ENCODE results near the gene GABBR2. TPM values are rescaled to one million over a fixed set of nuclear protein-coding genes. Genes with fewer than 3 reads are reported as not detected.

GABBR2 gene
- total RNA-seq, 1 experiment from 2014 or later: not detected

GRCh38 chr9:98712987-98713386 lies 4.3 kb upstream of the GABBR2 start:
- Mint-ChIP-seq H3K4me3 (ENCODE audit: unreplicated experiment) (no peak overlapping the region), H3K27ac (ENCODE audit: low read depth, unreplicated experiment) (no peak overlapping the region), H3K27me3 (ENCODE audit: insufficient read depth, unreplicated experiment) (peaks cover 51% of the 10 kb centered on the region), H3K36me3 (ENCODE audit: insufficient read depth, unreplicated experiment) (no peaks in the 10 kb centered on the region), H3K9me3 (ENCODE audit: unreplicated experiment) (no peaks in the 10 kb centered on the region), H3K4me1 (ENCODE audit: insufficient read depth, unreplicated experiment) (no peaks in the 10 kb centered on the region)
- no peak for DNase-seq (ENCODE audit: unreplicated experiment)
- no TSS peak for BruUV-seq (replicated peaks)
- intact Hi-C loops (cut with micrococcal nuclease): no loop called here
- ChIA-PET CTCF (interaction anchor here (0.6 kb wide), 1 partner anchor 678 kb away, joined by 3 read pairs; no protein-coding TSS in a partner anchor), POLR2A (no interaction called here)
- TF ChIP-seq, protein P1, sequence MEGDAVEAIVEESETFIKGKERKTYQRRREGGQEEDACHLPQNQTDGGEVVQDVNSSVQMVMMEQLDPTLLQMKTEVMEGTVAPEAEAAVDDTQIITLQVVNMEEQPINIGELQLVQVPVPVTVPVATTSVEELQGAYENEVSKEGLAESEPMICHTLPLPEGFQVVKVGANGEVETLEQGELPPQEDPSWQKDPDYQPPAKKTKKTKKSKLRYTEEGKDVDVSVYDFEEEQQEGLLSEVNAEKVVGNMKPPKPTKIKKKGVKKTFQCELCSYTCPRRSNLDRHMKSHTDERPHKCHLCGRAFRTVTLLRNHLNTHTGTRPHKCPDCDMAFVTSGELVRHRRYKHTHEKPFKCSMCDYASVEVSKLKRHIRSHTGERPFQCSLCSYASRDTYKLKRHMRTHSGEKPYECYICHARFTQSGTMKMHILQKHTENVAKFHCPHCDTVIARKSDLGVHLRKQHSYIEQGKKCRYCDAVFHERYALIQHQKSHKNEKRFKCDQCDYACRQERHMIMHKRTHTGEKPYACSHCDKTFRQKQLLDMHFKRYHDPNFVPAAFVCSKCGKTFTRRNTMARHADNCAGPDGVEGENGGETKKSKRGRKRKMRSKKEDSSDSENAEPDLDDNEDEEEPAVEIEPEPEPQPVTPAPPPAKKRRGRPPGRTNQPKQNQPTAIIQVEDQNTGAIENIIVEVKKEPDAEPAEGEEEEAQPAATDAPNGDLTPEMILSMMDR (IDR thresholded peaks at IDR 0.05; ENCODE audit: unreplicated experiment): no peak

DNA sequence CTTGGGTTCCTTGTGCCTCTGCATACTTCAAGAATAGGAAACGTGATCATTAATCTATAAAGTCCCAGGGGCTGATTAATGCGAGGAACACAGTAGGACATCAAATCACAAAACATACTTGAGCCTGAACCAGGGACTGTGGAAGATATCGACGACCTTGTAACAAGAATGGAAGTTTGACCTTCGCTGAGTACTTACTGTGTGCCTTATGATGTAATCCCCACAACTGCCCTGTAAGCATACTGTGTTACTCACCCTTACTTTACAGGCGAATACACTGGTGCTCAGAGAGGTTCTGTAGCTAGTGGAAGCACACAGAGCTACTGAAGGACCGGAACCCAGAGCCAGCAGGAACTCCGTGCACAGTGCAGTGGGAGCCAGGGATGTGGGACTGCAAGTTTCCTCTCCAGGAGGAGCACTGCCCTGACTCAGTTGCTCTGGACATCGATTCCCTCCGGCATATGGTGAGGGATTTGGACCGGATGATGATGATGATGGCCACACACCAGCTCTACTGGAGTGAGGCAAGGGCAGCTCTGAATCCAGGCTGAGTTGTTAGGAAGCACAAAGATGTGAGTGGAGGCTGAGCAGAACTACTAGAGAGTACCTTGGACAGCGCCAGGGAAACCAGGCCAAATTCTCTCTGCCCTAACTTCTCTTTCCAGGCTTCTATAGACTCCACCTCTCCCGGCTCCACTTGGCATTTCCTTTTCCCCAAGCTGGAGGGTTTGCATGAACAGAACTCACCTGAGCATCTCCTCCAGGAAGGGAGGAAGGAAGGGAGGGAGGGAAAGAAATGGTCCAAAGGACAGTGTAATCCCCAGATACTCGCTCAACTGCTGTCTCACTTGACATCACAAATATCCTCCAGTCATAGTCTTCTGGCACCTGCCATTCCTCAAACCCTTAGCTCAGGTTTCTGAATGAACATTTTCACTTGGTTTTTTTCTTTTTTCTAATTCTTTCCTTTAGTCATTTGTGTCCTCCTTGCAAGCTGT lies 1.5 kb upstream of the GABBR2 start:
- intact Hi-C loops (cut with micrococcal nuclease): no loop called here

DNA sequence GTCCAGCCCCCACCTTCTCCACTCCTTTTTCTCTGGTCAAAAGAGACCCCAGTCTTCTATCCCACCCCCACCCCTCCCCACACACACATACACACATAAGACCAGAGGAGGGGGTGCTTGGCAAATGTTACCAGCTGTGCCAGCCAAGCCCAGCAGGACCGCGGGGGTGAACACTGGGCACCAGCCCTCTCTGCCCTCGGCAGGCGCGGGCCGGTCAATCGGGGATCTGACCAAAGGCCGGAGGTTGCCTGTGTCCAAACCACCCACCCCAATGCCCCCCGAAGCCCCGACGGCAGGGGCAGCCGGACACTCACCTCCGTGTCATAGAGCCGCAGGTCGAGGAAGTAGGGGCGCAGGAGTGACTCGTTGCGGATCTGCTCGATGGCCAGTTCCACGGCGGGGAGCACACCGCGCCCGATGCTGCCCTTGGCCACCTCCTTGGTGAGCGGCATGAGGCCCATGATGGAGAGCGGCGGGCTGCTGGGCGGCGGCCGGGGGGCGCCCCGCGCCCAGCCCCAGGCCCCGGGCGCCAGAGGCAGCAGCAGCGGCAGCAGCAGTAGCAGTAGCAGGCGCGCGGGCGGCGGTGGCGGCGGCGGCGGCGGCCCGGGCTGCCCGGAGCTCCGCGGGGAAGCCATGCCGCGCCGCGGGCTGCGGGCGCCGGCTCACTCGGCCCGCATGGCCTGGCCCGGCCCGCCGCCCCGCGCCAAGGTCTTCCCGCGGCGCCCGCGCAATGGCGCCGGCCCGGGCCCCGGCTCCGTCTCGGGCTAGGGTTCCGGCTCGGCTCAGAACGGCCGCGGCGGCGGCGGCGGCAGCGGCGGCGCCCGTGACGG lies 417 bp downstream of the GABBR2 start:
- Mint-ChIP-seq H3K4me3 (ENCODE audit: unreplicated experiment) (no peak overlapping the region), H3K36me3 (ENCODE audit: insufficient read depth, unreplicated experiment) (no peaks in the 10 kb centered on the region), H3K9me3 (ENCODE audit: unreplicated experiment) (no peaks in the 10 kb centered on the region), H3K27ac (ENCODE audit: low read depth, unreplicated experiment) (no peak overlapping the region), H3K4me1 (ENCODE audit: insufficient read depth, unreplicated experiment) (no peaks in the 10 kb centered on the region), H3K27me3 (ENCODE audit: insufficient read depth, unreplicated experiment) (peaks cover 48% of the 10 kb centered on the region)
- ChIA-PET CTCF (no interaction called here), POLR2A (no interaction called here)
- no peak for DNase-seq (ENCODE audit: unreplicated experiment)
- no TSS peak for BruUV-seq (replicated peaks)
- intact Hi-C loops (cut with micrococcal nuclease): no loop called here
- TF ChIP-seq, protein P1 (IDR thresholded peaks at IDR 0.05; ENCODE audit: unreplicated experiment): no peak

More for the DNA sequence above, 1.5 kb upstream of the GABBR2 start:
- CTCF ChIA-PET: interaction anchor here (0.6 to 1.1 kb wide), 2 partner anchors 65 to 396 kb away, joined by 3 to 5 read pairs; no protein-coding TSS in a partner anchor
- Mint-ChIP-seq H3K9me3 (ENCODE audit: unreplicated experiment) (no peaks in the 10 kb centered on the region), H3K36me3 (ENCODE audit: insufficient read depth, unreplicated experiment) (no peaks in the 10 kb centered on the region), H3K27ac (ENCODE audit: low read depth, unreplicated experiment) (no peak overlapping the region), H3K27me3 (ENCODE audit: insufficient read depth, unreplicated experiment) (peaks cover 47% of the 10 kb centered on the region), H3K4me1 (ENCODE audit: insufficient read depth, unreplicated experiment) (no peaks in the 10 kb centered on the region), H3K4me3 (ENCODE audit: unreplicated experiment) (no peak overlapping the region)
- POLR2A ChIA-PET: no interaction called here
- BruUV-seq (replicated peaks): no TSS peak
- DNase-seq (ENCODE audit: unreplicated experiment): peak; percentile 49
- TF ChIP-seq, protein P1 (IDR thresholded peaks at IDR 0.05; ENCODE audit: unreplicated experiment): no peak

All from MCF 10A (cell line).